ENCODE data around the gene CNTLN. TPM values are rescaled to one million over a fixed set of nuclear protein-coding genes. Genes with fewer than 3 reads are reported as not detected.

The CNTLN gene
- total and polyA plus RNA-seq, 2 of the 8 experiments (the other 6 are each of a cell fraction or from before 2014, with no cell fraction given): 4.8 to 10.8 TPM

GRCh38 chr9:17433526-17433925 is 298.7 kb downstream of the CNTLN start (continued):
- TF ChIP-seq, protein P1, sequence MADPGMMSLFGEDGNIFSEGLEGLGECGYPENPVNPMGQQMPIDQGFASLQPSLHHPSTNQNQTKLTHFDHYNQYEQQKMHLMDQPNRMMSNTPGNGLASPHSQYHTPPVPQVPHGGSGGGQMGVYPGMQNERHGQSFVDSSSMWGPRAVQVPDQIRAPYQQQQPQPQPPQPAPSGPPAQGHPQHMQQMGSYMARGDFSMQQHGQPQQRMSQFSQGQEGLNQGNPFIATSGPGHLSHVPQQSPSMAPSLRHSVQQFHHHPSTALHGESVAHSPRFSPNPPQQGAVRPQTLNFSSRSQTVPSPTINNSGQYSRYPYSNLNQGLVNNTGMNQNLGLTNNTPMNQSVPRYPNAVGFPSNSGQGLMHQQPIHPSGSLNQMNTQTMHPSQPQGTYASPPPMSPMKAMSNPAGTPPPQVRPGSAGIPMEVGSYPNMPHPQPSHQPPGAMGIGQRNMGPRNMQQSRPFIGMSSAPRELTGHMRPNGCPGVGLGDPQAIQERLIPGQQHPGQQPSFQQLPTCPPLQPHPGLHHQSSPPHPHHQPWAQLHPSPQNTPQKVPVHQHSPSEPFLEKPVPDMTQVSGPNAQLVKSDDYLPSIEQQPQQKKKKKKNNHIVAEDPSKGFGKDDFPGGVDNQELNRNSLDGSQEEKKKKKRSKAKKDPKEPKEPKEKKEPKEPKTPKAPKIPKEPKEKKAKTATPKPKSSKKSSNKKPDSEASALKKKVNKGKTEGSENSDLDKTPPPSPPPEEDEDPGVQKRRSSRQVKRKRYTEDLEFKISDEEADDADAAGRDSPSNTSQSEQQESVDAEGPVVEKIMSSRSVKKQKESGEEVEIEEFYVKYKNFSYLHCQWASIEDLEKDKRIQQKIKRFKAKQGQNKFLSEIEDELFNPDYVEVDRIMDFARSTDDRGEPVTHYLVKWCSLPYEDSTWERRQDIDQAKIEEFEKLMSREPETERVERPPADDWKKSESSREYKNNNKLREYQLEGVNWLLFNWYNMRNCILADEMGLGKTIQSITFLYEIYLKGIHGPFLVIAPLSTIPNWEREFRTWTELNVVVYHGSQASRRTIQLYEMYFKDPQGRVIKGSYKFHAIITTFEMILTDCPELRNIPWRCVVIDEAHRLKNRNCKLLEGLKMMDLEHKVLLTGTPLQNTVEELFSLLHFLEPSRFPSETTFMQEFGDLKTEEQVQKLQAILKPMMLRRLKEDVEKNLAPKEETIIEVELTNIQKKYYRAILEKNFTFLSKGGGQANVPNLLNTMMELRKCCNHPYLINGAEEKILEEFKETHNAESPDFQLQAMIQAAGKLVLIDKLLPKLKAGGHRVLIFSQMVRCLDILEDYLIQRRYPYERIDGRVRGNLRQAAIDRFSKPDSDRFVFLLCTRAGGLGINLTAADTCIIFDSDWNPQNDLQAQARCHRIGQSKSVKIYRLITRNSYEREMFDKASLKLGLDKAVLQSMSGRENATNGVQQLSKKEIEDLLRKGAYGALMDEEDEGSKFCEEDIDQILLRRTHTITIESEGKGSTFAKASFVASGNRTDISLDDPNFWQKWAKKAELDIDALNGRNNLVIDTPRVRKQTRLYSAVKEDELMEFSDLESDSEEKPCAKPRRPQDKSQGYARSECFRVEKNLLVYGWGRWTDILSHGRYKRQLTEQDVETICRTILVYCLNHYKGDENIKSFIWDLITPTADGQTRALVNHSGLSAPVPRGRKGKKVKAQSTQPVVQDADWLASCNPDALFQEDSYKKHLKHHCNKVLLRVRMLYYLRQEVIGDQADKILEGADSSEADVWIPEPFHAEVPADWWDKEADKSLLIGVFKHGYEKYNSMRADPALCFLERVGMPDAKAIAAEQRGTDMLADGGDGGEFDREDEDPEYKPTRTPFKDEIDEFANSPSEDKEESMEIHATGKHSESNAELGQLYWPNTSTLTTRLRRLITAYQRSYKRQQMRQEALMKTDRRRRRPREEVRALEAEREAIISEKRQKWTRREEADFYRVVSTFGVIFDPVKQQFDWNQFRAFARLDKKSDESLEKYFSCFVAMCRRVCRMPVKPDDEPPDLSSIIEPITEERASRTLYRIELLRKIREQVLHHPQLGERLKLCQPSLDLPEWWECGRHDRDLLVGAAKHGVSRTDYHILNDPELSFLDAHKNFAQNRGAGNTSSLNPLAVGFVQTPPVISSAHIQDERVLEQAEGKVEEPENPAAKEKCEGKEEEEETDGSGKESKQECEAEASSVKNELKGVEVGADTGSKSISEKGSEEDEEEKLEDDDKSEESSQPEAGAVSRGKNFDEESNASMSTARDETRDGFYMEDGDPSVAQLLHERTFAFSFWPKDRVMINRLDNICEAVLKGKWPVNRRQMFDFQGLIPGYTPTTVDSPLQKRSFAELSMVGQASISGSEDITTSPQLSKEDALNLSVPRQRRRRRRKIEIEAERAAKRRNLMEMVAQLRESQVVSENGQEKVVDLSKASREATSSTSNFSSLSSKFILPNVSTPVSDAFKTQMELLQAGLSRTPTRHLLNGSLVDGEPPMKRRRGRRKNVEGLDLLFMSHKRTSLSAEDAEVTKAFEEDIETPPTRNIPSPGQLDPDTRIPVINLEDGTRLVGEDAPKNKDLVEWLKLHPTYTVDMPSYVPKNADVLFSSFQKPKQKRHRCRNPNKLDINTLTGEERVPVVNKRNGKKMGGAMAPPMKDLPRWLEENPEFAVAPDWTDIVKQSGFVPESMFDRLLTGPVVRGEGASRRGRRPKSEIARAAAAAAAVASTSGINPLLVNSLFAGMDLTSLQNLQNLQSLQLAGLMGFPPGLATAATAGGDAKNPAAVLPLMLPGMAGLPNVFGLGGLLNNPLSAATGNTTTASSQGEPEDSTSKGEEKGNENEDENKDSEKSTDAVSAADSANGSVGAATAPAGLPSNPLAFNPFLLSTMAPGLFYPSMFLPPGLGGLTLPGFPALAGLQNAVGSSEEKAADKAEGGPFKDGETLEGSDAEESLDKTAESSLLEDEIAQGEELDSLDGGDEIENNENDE (IDR thresholded peaks at IDR 0.05; ENCODE audit: insufficient replicate concordance, low read length): no peak
- TF ChIP-seq TEAD4 (IDR thresholded peaks at IDR 0.05; ENCODE audit: low read depth, low read length) (no peak), TCF12 (IDR thresholded peaks at IDR 0.05; ENCODE audit: low read depth, low read length) (no peak), KDM5A (IDR thresholded peaks at IDR 0.05; ENCODE audit: low read length) (no peak), CBX5 (IDR thresholded peaks at IDR 0.05; ENCODE audit: low read depth, low read length) (no peak), YY1 (IDR thresholded peaks at IDR 0.05; ENCODE audit: low read depth, low read length) (no peak), HDAC6 (IDR thresholded peaks at IDR 0.05; ENCODE audit: low read depth, low read length) (no peak)
- TF ChIP-seq, protein P2, sequence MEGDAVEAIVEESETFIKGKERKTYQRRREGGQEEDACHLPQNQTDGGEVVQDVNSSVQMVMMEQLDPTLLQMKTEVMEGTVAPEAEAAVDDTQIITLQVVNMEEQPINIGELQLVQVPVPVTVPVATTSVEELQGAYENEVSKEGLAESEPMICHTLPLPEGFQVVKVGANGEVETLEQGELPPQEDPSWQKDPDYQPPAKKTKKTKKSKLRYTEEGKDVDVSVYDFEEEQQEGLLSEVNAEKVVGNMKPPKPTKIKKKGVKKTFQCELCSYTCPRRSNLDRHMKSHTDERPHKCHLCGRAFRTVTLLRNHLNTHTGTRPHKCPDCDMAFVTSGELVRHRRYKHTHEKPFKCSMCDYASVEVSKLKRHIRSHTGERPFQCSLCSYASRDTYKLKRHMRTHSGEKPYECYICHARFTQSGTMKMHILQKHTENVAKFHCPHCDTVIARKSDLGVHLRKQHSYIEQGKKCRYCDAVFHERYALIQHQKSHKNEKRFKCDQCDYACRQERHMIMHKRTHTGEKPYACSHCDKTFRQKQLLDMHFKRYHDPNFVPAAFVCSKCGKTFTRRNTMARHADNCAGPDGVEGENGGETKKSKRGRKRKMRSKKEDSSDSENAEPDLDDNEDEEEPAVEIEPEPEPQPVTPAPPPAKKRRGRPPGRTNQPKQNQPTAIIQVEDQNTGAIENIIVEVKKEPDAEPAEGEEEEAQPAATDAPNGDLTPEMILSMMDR (IDR thresholded peaks at IDR 0.05; ENCODE audit: control extremely low read depth in 1 of 3, insufficient read depth in 1 of 3, low read depth in 1 of 3, low read length in 3 of 3): no peak
- TF ChIP-seq, protein P3, sequence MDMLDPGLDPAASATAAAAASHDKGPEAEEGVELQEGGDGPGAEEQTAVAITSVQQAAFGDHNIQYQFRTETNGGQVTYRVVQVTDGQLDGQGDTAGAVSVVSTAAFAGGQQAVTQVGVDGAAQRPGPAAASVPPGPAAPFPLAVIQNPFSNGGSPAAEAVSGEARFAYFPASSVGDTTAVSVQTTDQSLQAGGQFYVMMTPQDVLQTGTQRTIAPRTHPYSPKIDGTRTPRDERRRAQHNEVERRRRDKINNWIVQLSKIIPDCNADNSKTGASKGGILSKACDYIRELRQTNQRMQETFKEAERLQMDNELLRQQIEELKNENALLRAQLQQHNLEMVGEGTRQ (IDR thresholded peaks at IDR 0.05; ENCODE audit: low read length): no peak
